Measurements from ENCODE around the gene CACHD1.

The CACHD1 gene

GRCh38 chr1:64516301-64516700 lies 46.4 kb downstream of the CACHD1 start:
- no peak for DNase-seq
- in situ Hi-C loops (cut with MboI; ENCODE audit: low pct_unique_long_range_greater_than_20kb, low sequenced_read_pairs) = no loop called here

GRCh38 chr1:64516803-64517568 lies 47.1 kb downstream of the CACHD1 start:
- DNase-seq = no peak
- in situ Hi-C loops (cut with MboI; ENCODE audit: low pct_unique_long_range_greater_than_20kb, low sequenced_read_pairs) = no loop called here

GRCh38 chr1:64517640-64518039 lies 47.7 kb downstream of the CACHD1 start:
- DNase-seq = no peak
- in situ Hi-C loops (cut with MboI; ENCODE audit: low pct_unique_long_range_greater_than_20kb, low sequenced_read_pairs) = no loop called here

GRCh38 chr1:64518692-64519481 lies 49.0 kb downstream of the CACHD1 start:
- DNase-seq = no peak
- in situ Hi-C loops (cut with MboI; ENCODE audit: low pct_unique_long_range_greater_than_20kb, low sequenced_read_pairs) = no loop called here

- in situ Hi-C loops (cut with MboI; ENCODE audit: low pct_unique_long_range_greater_than_20kb, low sequenced_read_pairs) = no loop called here
- DNase-seq = no peak
These were observed 50.0 kb downstream of the CACHD1 start for GRCh38 chr1:64519901-64520300.

- in situ Hi-C loops (cut with MboI; ENCODE audit: low pct_unique_long_range_greater_than_20kb, low sequenced_read_pairs) = no loop called here
- no peak for DNase-seq
These were observed 52.8 kb downstream of the CACHD1 start for GRCh38 chr1:64522740-64523139.

- in situ Hi-C loops (cut with MboI; ENCODE audit: low pct_unique_long_range_greater_than_20kb, low sequenced_read_pairs) = no loop called here
- no peak for DNase-seq
These were observed 53.7 kb downstream of the CACHD1 start for GRCh38 chr1:64523413-64524337.

- in situ Hi-C loops (cut with MboI; ENCODE audit: low pct_unique_long_range_greater_than_20kb, low sequenced_read_pairs) = no loop called here
- DNase-seq = no peak
These were observed 54.7 kb downstream of the CACHD1 start for GRCh38 chr1:64524614-64525013.

- in situ Hi-C loops (cut with MboI; ENCODE audit: low pct_unique_long_range_greater_than_20kb, low sequenced_read_pairs) = no loop called here
- DNase-seq = no peak
These were observed 55.3 kb downstream of the CACHD1 start for GRCh38 chr1:64525116-64525686.

GRCh38 chr1:64526312-64526711 lies 56.4 kb downstream of the CACHD1 start:
- in situ Hi-C loops (cut with MboI; ENCODE audit: low pct_unique_long_range_greater_than_20kb, low sequenced_read_pairs) = no loop called here

GRCh38 chr1:64527165-64527564 lies 57.2 kb downstream of the CACHD1 start:
- in situ Hi-C loops (cut with MboI; ENCODE audit: low pct_unique_long_range_greater_than_20kb, low sequenced_read_pairs) = no loop called here
- no peak for DNase-seq

More at GRCh38 chr1:64526312-64526711, 56.4 kb downstream of the CACHD1 start:
- no peak for DNase-seq

GRCh38 chr1:64527786-64528185 lies 57.9 kb downstream of the CACHD1 start:
- in situ Hi-C loops (cut with MboI; ENCODE audit: low pct_unique_long_range_greater_than_20kb, low sequenced_read_pairs) = no loop called here

GRCh38 chr1:64530969-64531692 lies 61.2 kb downstream of the CACHD1 start:
- in situ Hi-C loops (cut with MboI; ENCODE audit: low pct_unique_long_range_greater_than_20kb, low sequenced_read_pairs) = no loop called here
- DNase-seq = no peak

More at GRCh38 chr1:64527786-64528185, 57.9 kb downstream of the CACHD1 start:
- DNase-seq = no peak

- DNase-seq = no peak
- in situ Hi-C loops (cut with MboI; ENCODE audit: low pct_unique_long_range_greater_than_20kb, low sequenced_read_pairs) = no loop called here
These were observed 62.7 kb downstream of the CACHD1 start for GRCh38 chr1:64532646-64533045.

GRCh38 chr1:64535938-64536835 lies 66.3 kb downstream of the CACHD1 start:
- DNase-seq = no peak
- in situ Hi-C loops (cut with MboI; ENCODE audit: low pct_unique_long_range_greater_than_20kb, low sequenced_read_pairs) = no loop called here

GRCh38 chr1:64536836-64537490 lies 67.0 kb downstream of the CACHD1 start:
- in situ Hi-C loops (cut with MboI; ENCODE audit: low pct_unique_long_range_greater_than_20kb, low sequenced_read_pairs) = no loop called here
- no peak for DNase-seq

GRCh38 chr1:64537942-64538341 lies 68.0 kb downstream of the CACHD1 start:
- no peak for DNase-seq
- in situ Hi-C loops (cut with MboI; ENCODE audit: low pct_unique_long_range_greater_than_20kb, low sequenced_read_pairs) = no loop called here

All from KBM-7 (cell line).